Measurements from ENCODE around the gene SYT1.

The SYT1 gene

DNA sequence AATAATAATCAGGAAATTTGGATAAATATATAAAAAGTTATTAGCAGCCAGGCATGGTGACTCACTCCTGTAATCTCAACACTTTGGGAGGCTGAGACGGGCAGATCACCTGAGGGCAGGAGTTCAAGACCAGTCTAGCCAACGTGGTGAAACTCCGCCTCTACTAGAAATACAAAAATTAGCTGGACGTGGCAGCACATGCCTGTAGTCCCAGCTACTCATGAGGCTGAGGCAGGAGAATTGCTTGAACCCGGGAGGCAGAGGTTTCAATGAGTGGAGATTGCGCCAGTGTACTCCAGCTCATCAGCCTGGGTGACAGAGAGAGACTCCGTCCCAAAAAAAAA is 64.5 kb downstream of the SYT1 start:
- Histone ChIP-seq H3K4me3 (ENCODE audit: low read depth, low read length) (no peak overlapping the region), H3K9ac (no peak overlapping the region), H3K9me3 (ENCODE audit: control insufficient read depth, low read length) (no peaks in the 10 kb centered on the region), H3K27me3 (ENCODE audit: control insufficient read depth, insufficient read depth, low read length) (no peaks in the 10 kb centered on the region), H3K36me3 (ENCODE audit: control insufficient read depth, insufficient read depth, low read length) (no peaks in the 10 kb centered on the region), H2AFZ (no peak overlapping the region), H3K27ac (no peak overlapping the region), H3K4me2 (ENCODE audit: low read length) (no peak overlapping the region), H3K4me1 (no peaks in the 10 kb centered on the region), H3K79me2 (no peaks in the 10 kb centered on the region)
- no peak for TF ChIP-seq CTCF (IDR thresholded peaks at IDR 0.05)

DNA sequence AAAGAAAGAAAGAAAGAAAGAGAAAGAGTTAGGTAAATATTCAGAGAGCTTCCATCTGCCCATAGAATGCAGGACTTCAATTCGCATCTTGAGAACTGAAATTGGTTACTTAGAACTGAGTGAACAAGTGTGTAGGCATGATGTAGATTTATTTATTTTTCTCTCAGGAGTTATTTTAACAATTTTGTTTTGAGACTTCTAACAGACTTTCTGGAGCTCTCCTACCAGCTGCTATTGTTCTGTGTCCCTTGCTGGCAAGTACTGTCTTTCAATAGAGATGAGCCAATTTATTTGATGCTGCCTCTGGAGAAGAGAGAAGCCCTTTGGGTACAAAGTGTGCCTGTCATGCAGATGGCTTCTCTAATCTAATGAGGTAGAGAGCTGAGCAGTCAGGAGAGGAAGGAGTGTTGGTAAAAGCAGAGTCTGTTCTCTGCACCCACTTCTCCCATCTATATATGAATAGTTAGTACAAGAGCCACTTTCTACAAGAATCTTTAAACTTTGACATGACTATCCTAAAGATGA is 67.0 kb downstream of the SYT1 start:
- no peaks in the 10 kb centered on the region for H3K27me3 ChIP-seq (ENCODE audit: control insufficient read depth, insufficient read depth, low read length)
- H3K4me1 ChIP-seq: no peaks in the 10 kb centered on the region
- H3K36me3 ChIP-seq (ENCODE audit: control insufficient read depth, insufficient read depth, low read length): no peaks in the 10 kb centered on the region
- H3K9ac ChIP-seq: no peak overlapping the region
- H2AFZ ChIP-seq: no peak overlapping the region
- H3K27ac ChIP-seq: no peak overlapping the region
- no peaks in the 10 kb centered on the region for H3K79me2 ChIP-seq
- no peak for TF ChIP-seq CTCF (IDR thresholded peaks at IDR 0.05)
- H3K9me3 ChIP-seq (ENCODE audit: control insufficient read depth, low read length): no peaks in the 10 kb centered on the region
- H3K4me3 ChIP-seq (ENCODE audit: low read depth, low read length): no peak overlapping the region
- no peak overlapping the region for H3K4me2 ChIP-seq (ENCODE audit: low read length)

DNA sequence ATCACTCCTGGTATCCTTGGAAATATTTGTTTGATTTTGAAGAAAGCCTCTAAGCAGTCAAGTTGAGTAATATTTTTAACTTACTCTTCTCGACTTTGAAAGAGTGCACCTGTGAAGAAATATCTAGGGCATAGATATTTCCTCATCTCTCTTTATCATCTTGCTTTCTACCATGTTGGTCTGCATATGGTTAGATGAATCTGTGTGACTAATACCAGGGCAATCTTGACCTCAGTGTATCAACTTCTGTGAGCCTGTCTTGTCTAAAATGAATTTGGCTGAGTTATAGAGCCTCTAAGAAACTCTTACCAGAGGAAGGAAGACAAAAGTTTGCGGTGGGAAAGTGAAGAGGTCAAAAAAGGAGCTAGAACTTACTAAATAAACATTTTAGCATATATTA is 68.4 kb downstream of the SYT1 start:
- Histone ChIP-seq H2AFZ (no peak overlapping the region), H3K4me3 (ENCODE audit: low read depth, low read length) (no peak overlapping the region), H3K27me3 (ENCODE audit: control insufficient read depth, insufficient read depth, low read length) (no peaks in the 10 kb centered on the region), H3K27ac (no peak overlapping the region), H3K4me2 (ENCODE audit: low read length) (no peak overlapping the region), H3K4me1 (no peaks in the 10 kb centered on the region), H3K36me3 (ENCODE audit: control insufficient read depth, insufficient read depth, low read length) (no peaks in the 10 kb centered on the region), H3K79me2 (no peaks in the 10 kb centered on the region), H3K9ac (no peak overlapping the region), H3K9me3 (ENCODE audit: control insufficient read depth, low read length) (no peaks in the 10 kb centered on the region)
- TF ChIP-seq CTCF (IDR thresholded peaks at IDR 0.05): no peak

- no peak overlapping the region for H3K4me3 ChIP-seq (ENCODE audit: low read depth, low read length)
- H3K36me3 ChIP-seq (ENCODE audit: control insufficient read depth, insufficient read depth, low read length): no peaks in the 10 kb centered on the region
- no peaks in the 10 kb centered on the region for H3K79me2 ChIP-seq
- H3K27ac ChIP-seq: no peak overlapping the region
- H3K4me1 ChIP-seq: no peaks in the 10 kb centered on the region
- TF ChIP-seq CTCF (IDR thresholded peaks at IDR 0.05): no peak
- no peak overlapping the region for H2AFZ ChIP-seq
- H3K9me3 ChIP-seq (ENCODE audit: control insufficient read depth, low read length): no peaks in the 10 kb centered on the region
- H3K4me2 ChIP-seq (ENCODE audit: low read length): no peak overlapping the region
- H3K9ac ChIP-seq: no peak overlapping the region
- no peaks in the 10 kb centered on the region for H3K27me3 ChIP-seq (ENCODE audit: control insufficient read depth, insufficient read depth, low read length)
These were observed 73.9 kb downstream of the SYT1 start for GRCh38 chr12:78938341-78939084.

DNA sequence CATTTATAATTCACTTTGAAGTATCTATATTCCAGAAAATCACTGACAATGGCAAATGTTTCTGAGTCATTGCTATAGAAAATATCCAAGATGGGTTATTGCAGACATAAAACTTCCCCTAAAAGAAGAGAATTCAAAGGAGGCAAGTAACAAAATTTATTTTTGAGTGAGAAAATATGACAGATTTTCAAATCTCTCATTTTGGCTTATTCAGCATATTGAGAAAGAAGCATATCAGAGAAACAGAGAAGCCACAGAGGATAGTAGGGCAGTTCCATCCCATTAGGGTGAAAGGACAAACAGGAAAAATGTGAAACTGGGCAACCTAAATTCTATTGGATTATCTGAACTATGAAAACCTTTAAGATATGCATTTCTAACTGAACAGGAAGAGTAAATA is 85.0 kb downstream of the SYT1 start:
- Histone ChIP-seq H3K9me3 (ENCODE audit: control insufficient read depth, low read length) (no peaks in the 10 kb centered on the region), H2AFZ (no peak overlapping the region), H3K27ac (no peak overlapping the region), H3K9ac (no peak overlapping the region), H3K4me1 (no peaks in the 10 kb centered on the region), H3K4me3 (ENCODE audit: low read depth, low read length) (no peak overlapping the region), H3K36me3 (ENCODE audit: control insufficient read depth, insufficient read depth, low read length) (no peaks in the 10 kb centered on the region), H3K27me3 (ENCODE audit: control insufficient read depth, insufficient read depth, low read length) (no peaks in the 10 kb centered on the region), H3K4me2 (ENCODE audit: low read length) (no peak overlapping the region), H3K79me2 (no peaks in the 10 kb centered on the region)
- no peak for TF ChIP-seq CTCF (IDR thresholded peaks at IDR 0.05)

Data from parathyroid adenoma (tissue), 2 donors.